Coronary artery (tissue), 2 donors: ENCODE data around the gene CDHR5.
A peak's percentile ranks its signal among the peaks of the same experiment; 100 is the strongest.

Experiments used
- DNase-seq: peaks from one replicate; pipeline ENCODE4 v3.0.0-alpha.2; 2017; ENCODE audit warnings: low spot score
- H3K27ac ChIP-seq, 2 donors: fragments of 200-600 bp; sonication (generic); one replicate each; pipeline ENCODE4 v1.5.1; 2016 to 2019
- H3K4me3 ChIP-seq: fragments of 200-600 bp; sonication (generic); 2 replicates; pipeline ENCODE4 v1.5.1; 2016; ENCODE audit warnings: mild to moderate bottlenecking, moderate library complexity
- TF ChIP-seq, protein P1 (sequence below): fragments of 200-600 bp; sonication (generic); IDR thresholded peaks from one replicate; pipeline ENCODE4 v1.5.1; 2019; ENCODE audit warnings: antibody characterized with exemption

The CDHR5 gene

GRCh38 chr11:569158-569885, 55.4 kb downstream of the CDHR5 start:
- DNase-seq, result no peak
- peak overlapping the region; percentile 92 for H3K4me3 ChIP-seq
- peak overlapping the region; percentile 9 to 93 for H3K27ac ChIP-seq
- TF ChIP-seq, protein P1, sequence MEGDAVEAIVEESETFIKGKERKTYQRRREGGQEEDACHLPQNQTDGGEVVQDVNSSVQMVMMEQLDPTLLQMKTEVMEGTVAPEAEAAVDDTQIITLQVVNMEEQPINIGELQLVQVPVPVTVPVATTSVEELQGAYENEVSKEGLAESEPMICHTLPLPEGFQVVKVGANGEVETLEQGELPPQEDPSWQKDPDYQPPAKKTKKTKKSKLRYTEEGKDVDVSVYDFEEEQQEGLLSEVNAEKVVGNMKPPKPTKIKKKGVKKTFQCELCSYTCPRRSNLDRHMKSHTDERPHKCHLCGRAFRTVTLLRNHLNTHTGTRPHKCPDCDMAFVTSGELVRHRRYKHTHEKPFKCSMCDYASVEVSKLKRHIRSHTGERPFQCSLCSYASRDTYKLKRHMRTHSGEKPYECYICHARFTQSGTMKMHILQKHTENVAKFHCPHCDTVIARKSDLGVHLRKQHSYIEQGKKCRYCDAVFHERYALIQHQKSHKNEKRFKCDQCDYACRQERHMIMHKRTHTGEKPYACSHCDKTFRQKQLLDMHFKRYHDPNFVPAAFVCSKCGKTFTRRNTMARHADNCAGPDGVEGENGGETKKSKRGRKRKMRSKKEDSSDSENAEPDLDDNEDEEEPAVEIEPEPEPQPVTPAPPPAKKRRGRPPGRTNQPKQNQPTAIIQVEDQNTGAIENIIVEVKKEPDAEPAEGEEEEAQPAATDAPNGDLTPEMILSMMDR, result no peak

GRCh38 chr11:568306-569157, 56.2 kb downstream of the CDHR5 start:
- Histone ChIP-seq H3K4me3 (peak overlapping the region; percentile 92), H3K27ac (peak overlapping the region; percentile 43 to 93)
- TF ChIP-seq, protein P1, result no peak
- DNase-seq, result peak; percentile 94

DNA sequence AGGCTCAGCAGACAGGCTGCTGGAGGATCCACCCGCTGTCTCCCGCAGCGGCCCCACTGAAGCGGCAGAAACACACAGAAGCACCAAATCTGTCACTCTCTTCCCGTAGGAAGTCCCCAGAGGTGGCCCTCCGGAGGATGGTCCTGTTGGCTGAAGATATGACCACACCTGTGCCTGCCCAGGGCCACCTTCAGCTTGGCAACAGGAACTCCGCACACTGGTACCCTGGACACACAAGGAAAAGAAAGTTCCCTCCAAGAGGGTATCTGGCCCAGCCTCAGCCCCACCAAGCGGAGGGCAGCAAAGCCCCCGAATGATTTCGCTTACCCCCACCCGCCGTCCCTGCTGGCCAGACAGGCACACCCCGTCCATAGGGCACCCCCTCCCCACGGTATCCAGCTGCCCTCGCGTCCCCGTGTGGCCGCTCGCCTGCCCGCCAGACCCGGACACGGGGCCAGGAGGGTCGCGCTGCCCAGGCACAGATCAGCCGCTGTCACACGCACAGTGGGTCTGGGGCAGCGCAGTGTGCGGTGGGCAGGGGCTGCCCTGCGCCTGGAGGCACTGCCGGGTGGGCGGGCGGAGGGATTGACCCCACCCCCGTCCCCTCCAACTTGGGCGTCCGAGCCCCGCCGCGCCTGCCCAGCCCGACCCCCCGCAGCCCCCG, 57.0 kb downstream of the CDHR5 start:
- TF ChIP-seq, protein P1, result no peak
- H3K4me3 ChIP-seq, result peak overlapping the region; percentile 92
- H3K27ac ChIP-seq, result peak overlapping the region; percentile 43 to 93
- no peak for DNase-seq

DNA sequence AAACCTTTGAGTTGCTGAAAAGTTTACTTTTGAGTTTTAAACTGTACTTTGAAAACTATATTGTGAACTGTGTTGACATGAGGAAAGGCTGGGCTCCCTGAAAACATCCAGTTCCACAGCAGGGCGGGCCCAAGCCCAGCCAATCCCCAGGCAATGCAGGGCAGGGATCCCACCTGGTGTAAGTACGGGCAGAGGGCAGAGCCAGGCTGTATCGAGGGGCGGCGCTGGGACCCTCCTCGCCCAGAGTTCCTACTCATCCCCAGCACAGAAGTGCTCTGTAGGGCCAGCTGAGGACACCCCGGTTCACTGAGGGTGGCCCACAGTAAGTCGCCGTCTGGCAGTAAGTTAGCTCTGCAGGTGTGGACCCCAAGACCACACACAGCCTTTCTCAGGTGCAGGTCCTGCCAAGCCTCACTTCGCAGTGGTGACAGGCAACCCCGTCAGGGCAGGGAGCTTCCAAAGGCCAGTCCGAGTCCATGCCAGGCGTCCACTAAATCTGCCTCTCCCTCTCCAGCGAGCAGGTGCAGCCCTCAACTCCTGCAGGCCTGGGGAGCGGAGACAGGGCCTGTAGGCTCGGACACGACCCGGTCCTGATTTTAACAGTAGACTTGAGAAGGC, 57.6 kb downstream of the CDHR5 start:
- no peak overlapping the region for H3K4me3 ChIP-seq
- no peak for DNase-seq
- H3K27ac ChIP-seq, result peak overlapping the region in 1 of 2 donors; percentile 93
- TF ChIP-seq, protein P1, result no peak
